GM18868 (cell line): Measurements from ENCODE around the gene LRPAP1.
"Not testable (repeated sequence)": the region's sequence is repeated elsewhere in the genome, so short reads cannot be mapped to it uniquely, and the experiment has no call there.

Experiments
- ATAC-seq: cut with Tn5 transposase; IDR thresholded peaks from one replicate; pipeline ENCODE4 v1.9.1; 2021; ENCODE audit warnings: mild to moderate bottlenecking, moderate library complexity; ENCODE audit not compliant: unreplicated experiment

Gene LRPAP1

DNA sequence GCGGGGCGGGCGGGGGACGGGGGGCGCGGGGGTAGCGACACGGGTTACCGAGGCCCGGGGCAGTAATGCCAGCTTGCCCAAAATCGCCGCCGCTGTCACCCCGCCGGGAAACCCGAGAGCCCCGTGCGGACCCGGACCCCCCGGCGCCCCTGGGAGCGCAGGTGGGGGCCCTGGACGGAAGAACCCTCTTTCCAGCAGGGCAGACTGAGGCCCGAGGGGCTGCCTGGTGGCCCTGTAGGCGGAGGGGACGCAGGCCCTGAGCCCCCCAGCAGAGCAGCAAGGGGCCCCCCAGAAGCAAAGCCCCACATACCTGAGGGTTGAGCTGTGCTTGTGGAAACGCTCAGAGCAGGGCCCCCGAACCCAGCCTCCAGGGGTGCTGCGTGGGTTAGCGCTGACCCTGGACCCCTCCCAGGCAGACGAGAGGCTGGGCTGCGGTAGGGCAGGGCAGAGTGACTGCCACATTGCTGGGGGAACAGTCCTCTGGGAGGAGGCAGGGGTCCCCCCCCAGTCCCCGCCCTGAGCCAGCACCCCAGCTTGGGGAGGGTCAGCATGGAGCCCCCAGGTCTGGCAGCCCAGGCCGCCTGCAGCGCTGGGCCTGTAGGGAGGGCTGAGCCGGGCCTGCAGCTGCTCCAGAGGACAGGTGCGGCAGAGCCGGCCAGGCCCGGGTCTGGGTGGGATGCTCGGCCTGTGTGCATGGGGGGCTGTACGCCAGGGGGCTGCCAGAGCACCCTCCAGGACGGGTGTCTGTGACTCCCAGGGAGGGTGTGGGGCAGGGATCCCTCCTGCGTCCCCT, 68.5 kb downstream of the LRPAP1 start:
- ATAC-seq = no peak

DNA sequence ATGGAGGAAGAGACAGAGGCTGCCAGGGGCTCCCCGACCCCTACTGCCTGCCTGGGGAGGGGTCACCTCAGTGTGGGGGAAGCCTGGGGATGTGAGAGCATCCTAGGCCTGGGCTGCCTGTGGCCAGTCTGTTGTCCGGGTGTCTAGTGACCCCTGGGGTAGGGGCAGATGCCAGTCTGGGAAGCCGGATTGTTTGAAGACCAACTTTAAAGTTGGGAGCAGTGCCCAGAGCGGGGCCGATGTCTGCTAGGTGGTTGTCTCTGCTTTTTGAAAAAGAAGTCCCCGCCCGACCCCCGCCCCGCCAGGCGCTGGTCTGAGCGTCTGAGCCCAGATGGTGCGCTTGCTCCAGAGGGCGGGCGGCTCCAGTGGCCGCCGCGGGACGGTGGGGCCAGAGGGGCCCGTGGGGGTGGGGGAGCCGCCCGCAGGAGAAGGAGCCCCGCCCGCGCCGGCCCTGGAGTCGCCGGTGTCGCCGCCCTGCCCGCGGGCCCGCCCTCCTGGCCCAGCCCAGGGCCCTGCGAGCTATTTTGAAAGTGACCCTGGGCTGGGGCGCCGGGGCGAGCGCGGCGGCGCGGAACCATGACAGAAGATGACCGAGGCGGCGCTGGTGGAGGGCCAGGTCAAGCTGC, 69.3 kb downstream of the LRPAP1 start, which contains the start of gene DOK7:
Gene DOK7 (plus strand): TSS at position 517 of the 626 bp plus-strand sequence. CDS start 70 bp downstream, at position 587.
- no peak for ATAC-seq

DNA sequence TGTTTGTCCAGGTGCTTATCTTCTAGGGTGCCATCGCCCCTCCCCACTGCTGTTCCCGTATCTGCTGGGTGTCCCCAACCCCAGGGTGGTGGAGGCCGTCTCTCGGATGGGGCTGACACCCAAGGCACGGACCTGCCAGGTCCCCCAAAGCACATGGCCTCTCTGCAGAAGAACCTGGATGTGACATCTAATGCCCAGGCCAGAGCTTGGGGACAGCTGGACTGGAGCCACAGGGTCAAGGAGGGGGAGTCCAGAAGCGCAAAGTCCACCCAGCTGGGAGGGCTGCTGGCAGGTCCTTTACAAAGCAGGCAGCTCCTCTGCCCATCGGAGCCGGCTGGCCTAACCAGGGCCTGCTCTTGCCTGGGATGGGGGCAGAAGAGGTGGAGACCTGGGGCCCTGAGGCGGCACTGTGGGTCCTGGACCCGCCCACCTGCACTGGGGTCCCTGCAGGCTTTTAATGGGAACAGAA, 69.9 kb downstream of the LRPAP1 start:
- ATAC-seq = no peak

DNA sequence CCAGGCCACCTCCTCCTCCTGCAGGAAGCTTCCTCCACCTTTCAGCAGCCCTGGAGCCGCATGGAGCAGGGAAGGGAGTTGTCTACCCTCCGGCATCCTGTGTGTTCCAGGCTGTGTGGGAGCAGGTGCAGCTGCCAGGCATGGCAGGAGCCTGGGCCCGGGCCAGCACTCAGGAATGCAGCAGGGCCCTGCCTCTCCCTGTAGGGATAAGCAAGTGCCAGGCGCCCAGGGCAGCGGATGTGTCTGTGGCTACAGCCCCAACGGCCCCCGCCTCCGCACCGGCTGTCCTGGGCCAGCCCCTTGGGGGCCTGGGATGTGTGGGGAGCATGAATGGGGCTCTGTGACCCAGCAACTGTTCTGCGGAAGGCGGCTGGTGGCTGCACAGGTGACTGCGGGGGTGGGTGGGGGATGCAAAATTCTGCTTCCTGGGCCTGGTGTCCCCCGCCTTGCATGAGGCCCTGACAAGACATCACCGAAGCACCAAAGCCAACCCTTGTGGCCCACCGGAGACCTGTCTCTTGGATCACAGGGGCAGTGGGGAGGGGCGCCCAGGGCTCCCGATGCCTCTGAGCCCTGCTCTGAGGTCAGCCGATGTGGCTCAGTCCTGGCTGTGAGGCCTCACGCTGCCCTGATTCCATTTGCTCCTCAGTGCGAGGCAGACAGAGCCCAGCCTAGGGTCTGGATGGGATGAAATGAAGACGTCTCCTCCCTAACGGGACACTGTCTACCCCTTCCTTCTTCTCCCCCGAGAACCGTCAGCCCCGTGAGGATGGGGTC, 70.5 kb downstream of the LRPAP1 start:
- no peak for ATAC-seq

DNA sequence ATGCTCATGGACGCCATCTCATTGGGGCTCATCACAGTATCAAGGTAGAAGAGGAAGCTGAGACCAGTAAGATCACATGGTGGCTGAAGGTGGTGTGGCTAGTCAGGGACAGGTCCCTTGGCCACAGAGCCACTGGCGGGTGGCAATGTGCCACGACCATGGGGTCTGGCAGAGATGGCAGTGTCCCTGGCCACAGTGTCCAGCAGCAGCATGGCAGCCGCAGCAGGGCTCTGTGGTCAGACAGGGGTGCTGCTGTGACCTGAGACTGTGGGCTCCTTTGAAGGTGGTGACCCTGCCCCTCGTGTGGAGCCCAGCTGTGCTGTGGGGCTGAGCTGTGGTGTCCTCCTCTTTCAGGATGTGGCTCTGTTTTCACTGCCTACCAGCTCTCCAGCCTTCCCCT, 71.3 kb downstream of the LRPAP1 start:
- no peak for ATAC-seq

DNA sequence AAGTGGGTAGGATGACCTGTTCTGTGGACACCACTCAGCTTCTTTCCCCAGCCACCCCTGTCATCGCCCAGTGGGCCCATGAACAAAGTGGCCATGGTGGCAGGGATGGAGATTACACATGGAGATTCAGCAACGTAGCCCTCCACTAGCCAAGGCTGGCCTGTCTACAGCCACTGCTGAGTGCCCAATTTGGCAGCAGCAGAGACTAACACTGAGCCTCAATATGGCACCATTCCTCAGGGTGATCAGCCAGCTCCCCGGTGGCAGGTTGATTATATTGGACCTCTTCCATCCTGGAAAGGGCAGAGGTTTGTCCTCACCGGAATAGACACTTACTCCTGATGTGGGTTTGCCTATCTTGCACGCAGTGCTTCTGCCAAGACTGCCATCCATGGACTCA, 73.1 kb downstream of the LRPAP1 start:
- ATAC-seq = not testable (repeated sequence)

DNA sequence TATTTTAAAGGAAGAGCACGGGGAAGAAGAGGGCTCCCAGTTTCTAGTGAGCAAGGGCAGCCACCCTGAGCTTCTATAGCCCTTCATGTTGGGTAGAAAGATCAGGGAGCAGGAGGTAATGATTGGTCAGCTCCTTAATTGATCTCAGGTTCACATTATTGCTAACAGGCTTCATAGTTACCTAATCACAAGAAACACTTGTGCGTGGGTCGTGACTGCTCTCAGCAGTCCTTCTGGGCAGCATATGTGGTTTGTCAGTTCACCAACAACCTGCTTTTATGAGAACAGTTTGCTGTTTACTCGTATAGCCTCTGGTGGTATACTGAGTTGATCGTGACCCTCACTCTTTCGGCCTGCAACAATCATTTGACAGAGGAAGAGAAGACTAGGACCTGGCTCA, 73.9 kb downstream of the LRPAP1 start:
- no peak for ATAC-seq

DNA sequence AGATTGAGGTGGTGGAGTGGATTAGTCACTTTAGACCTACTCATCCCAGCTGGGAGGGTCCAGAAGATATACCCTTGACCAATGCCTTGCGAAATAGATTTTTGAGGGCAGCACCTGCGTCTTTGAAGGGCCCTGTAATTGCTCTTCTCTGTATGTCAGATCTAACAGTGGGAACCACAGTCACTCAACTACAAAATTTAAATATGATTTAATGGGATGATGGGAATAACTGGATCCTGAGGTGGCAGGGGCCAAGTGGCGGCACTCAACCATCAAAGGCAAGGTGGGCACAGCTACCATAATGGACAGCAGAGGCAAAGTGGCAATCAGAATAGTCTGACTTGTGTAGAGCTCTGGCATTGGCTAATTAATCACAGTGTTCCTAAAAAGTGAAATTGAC, 76.6 kb downstream of the LRPAP1 start:
- ATAC-seq = not testable (repeated sequence)
